Stimulated activated CD4-positive, alpha-beta T cell treated with anti-CD3 and anti-CD28 coated beads, Interleukin-1b, Interleukin-23, amount 100 ng/mL, for 1 hour (primary cell): Measurements from ENCODE around the gene CCR1.

Experiments
- DNase-seq, 2 donors: peaks; one replicate each; pipeline ENCODE4 v3.0.0-alpha.2; 2020; ENCODE audit warnings: low read depth in 2 of 2

Gene CCR1

DNA sequence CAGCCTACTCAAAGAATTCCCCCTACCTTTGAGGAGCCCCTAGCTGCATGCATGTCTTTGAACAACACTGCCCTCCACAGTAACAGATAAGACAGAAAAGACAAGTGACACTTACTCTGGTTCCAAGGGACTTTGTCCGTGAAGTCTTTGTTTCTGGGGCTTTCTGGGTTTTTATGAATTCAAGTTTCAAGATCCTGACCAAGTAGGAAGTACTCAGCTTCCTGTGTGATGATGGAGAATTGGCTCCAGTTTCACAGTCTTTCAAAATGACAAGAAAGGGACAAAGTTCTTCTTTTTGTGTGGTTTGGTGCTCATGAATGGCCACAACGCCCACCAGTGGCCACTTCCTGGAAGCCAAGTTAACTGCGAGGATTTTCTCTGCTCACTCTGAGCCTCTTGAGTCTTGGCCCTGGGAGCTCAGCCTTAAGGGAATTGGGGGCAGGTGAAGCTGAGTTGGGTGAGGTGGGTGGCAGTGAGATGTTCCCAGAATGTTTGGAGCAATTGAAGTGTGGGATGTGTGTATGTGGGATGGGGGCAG lies at the start of gene CCR1:
TSS of gene CCR1 (minus strand) at position 147 of the 538 bp plus-strand sequence. CDS start 4,000 bp downstream, outside the sequence.
- DNase-seq, result no peak

DNA sequence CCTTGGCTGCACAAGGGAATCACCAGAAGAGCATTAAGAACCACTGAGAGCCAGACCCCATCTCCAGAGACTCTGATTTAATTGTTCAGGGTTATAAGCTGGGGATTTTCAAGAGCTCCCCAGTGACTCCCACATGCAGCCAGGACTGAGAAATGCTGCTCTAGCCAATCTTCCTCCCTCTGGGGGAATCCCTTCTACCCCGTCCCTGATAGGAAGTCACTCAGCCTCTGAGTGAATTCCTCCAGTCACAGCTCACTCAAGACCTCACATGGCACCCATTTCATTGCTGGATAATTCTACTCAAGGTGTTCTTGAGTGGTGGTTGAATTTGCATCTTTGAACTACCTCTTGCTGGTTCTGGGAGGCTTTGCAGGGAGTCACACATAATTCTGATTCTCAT lies 44.9 kb upstream of the CCR1 start:
- no peak for DNase-seq

GRCh38 chr3:46245146-46245545 lies 37.0 kb upstream of the CCR1 start:
- DNase-seq, result no peak

DNA sequence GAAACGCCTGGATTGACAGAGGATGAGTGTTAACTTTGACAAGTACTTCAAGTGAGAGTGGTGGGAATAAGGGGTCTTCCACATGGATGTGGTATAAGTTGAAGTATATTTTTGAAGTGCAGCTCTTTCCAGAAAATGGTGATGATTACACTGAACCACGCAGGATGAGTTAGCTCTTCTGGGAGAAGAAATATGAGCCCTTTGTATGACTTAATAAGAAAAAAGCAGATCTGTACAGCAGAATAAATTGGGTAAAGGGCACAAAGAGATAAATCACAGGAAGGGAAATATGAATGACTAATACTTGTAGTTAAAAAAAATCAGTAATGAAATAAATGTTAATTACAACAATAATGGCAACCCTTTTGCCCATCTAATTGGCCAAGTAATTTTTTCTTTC lies 35.4 kb upstream of the CCR1 start:
- DNase-seq, result no peak

DNA sequence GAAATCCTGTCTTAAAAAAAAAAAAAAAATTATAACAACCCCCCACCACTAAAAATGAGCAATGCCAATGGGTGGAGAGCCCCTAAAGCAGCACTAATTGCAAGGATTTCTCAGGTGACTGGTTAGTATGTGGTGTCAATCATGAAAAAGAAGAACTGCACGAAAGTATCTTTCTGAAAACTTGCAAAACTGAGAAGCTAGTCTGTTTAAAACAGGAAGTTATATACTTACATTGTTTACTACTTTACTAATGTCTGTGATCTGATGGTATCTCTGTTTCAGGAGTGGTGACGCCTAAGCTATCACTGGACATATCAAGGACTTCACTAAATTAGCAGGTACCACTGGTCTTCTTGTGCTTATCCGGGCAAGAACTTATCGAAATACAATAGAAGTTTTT lies 34.0 kb upstream of the CCR1 start, which contains the start of gene CCR3:
TSS of gene CCR3 (plus strand) at position 341 of the 400 bp plus-strand sequence. CDS start 22,699 bp downstream, outside the sequence.
- DNase-seq, result no peak

DNA sequence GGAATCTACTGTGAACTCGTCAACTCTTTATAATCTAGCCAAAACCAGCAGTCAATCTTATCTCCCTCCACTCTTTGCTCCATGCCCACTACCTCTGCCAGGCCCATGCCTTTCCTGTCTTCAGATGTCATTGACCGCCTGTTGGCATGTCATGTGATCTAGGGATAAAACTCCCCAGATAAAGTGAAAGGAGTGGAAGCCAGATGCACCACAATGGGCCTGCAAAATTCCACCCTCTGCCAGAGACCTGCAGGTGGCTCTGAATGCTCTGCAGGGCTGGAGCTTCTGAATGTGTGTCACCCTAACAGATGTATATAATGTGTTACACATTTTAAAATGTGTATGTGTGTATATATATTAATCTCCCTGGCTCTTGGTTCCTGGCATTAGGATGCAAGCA lies 31.8 kb upstream of the CCR1 start:
- no peak for DNase-seq

GRCh38 chr3:46239301-46239938 lies 31.3 kb upstream of the CCR1 start:
- no peak for DNase-seq

DNA sequence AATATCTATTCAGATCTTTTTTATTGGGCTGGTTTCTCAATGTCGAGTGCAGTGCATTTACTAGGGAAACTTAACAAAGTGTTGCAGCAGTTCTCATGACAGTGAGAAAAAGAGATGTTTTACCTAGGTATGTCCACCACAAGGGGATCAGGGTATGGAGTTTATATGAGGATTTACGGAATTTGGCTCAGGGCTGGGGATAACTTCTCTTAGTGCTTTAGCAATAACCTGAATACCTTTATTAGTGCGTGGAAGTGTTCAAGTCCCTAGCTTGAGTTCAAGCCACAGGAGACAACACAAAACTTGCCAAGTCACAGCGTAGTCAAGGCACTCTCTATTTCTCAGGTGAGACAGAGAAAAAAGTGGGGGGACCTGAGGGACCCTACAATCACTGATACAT lies 30.3 kb upstream of the CCR1 start:
- DNase-seq, result no peak

DNA sequence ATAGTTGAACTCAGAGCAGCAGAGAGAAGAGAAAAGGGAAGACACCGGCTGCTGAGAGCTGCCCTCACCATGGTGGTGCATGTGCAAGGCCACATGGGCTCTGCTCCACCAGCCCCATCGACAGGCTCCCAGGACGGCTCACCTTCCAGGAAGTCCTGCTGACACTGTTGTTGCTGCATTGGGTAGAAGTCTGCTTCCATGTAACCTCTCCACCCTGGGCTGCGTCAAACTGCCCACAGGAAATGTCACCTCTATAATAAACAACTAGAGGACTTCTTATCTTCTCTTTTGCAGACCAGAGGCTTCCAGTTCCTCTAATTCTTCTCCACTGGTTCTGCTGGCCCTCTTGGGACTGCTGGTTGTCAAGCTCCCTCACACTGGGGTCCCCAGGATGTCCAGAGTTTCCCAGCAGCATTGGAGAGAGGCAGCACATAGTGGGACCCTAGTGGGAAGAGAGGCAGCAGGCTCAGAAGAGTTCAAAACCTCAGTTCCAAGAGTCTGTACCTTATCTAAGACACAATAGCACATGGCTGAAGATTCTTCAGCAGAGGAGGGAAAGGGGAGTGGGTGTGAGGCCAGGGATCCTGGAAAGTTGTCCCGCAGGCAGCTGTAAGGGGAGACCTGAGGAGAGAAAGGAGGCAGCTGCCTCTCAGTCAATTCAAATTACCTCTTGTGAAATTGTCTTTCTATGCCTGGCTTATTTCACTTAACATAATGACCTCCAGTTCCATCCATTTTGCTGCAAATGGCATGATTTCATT lies 28.4 kb upstream of the CCR1 start:
- no peak for DNase-seq

- no peak for DNase-seq
Measured at GRCh38 chr3:46235425-46235824, 27.3 kb upstream of the CCR1 start.

DNA sequence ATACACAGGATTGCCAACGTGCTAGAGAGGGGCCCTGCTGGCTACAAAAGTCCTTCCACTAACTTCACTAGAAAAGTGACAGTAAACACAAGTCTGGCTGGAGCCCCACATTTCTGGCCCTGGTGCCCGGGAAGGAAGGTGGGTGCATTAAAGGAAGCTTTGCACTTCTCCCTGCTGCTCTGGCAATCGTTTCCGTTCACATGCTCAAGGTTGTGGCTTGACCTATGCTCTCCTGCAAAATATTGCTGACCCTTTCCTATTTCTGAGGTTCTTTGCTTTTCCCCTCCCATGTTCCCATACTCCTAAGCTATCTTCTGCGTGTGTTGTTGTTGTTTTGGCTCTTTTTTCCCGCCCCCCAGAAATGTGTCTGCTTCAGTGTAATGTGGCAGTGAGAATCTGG lies 25.1 kb upstream of the CCR1 start:
- no peak for DNase-seq

DNA sequence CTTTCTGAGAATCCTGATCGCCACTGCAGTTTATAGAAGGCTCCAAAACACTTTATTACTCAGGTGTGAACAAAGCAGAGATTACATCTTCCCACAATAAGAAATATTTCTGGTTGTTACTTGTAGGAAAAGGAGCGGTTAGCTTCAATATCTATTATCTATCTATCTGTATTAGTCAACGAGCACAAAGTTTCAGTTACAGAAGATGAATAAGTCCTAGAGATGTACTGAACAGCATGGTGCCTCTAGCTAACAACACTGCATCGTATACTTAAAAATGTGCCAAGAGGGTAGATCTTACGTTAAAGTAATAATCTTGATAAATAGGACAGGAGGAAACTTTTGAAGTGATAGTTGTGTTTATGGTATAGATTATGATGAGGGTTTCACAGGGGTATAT lies 23.2 kb upstream of the CCR1 start:
- DNase-seq, result no peak

DNA sequence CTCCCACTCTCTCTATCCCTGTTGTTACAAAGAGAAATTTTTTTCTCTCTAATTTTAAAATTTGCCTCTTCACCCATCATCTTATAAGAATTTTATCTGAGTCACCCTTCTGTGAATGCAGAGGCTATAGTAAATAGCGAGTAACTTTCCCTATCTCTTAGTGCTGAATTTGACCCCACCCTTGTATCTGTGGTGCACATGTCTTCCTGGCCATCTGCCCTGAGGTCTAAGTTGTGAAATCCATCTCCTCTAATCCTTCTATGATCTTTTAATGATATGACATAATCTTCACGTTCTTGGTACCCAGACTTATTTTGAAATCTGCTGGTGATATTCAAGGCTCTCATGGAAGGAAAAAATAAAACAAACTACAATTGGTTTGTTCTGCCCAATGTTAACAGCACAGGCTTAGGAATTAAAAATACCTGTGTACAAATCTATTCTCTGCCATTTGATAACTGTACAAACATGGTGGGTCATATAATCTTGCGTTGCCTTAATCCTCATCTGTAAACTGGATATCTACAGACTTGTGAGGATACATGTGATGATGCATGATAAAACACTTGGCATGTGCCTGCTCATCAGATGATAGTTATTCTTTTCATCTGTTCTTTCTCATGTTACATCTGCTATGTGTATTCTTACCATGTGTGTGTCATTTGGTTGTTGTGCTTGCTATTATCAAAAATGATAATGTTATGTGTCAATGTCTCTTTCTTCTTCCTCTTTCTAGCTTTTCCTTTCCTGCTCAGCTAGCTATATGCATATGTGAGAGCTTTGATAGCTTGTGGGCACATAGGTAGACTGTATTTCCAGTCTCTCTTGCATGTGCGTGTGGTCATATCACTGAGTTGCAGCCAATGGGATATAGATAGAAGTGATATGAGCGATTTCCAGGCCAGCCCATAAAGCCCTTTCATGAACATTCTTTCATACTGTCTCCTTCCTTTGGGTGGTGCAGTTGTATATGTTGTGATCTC lies 20.4 kb upstream of the CCR1 start:
- no peak for DNase-seq

DNA sequence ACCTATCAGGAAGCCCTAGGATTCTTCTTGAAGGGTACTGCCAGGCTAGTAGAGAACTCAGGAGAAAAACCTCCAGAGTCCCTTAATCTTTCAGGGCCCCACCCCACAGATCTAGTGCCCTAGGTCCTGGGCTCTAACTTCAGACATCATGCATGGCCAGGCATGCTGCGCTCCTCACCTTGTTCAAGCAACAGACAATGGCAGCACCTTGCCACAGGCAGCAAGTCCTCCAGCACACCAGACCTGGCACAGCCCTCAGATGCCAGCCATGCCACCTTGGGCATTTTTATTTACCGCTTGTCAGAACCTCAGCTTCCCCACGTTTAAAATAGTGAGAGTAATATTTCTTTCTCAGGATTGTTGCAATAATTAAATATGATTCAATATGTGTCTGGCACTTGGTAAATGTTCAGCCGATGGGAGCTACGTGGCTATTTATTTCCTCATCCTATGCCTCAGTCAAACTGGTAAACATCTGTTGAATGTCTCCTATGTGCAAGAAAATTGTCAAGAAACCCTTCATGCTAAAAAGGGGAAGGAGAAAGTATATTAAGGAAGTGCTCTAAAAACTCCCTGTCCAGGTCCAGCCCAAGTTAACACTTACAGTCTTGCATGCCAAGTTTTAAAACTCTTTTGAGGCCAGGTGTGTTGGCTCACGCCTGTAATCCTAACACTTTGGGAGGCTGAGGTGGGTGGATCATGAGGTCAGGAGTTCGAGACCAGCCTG lies 14.5 kb upstream of the CCR1 start:
- DNase-seq, result no peak

- DNase-seq, result no peak
Measured at GRCh38 chr3:46221938-46222337, 13.8 kb upstream of the CCR1 start.

DNA sequence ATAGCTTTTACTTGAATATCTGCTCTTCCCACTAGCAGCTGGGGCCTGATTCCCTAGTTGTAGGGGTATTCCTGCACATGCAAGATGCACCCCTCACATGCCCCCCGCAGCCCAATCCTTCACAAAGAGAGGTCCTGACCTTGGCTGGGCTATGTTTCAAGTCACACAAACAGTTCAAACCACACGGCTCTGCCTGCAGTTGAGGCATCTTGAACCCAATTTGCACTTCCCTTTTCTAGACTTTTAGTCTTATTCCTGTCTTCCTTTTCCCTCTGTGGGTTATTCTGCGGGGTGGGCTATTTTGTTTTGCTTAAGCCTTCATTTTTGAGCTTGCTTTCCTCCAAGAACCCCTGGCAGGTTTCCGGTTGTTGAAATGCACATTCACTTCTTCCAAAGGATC lies 13.3 kb upstream of the CCR1 start:
- DNase-seq, result no peak

DNA sequence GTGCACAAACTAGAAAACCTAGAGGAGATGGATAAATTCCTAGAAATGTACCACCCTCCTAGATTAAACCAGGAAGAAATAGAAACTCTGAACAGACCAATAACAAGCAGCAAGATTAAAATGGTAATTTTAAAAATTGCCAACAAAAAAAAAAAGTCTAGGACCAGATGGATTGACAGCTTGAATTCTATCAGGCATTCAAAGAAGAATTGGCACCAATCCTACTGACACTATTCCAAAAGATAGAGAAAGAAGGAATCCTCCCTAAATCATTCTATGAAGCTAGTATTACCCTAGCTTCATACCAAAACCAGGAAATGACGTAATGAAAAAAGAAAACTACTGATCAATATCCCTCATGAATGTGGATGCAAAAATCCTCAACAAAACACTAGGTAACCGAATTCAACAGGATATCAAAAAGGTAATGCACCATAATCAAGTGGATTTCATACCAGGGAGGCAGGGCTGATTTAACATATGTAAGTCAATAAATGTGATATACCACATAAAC lies 10.1 kb upstream of the CCR1 start:
- no peak for DNase-seq

- no peak for DNase-seq
Measured at GRCh38 chr3:46215810-46216414, 7.8 kb upstream of the CCR1 start.

DNA sequence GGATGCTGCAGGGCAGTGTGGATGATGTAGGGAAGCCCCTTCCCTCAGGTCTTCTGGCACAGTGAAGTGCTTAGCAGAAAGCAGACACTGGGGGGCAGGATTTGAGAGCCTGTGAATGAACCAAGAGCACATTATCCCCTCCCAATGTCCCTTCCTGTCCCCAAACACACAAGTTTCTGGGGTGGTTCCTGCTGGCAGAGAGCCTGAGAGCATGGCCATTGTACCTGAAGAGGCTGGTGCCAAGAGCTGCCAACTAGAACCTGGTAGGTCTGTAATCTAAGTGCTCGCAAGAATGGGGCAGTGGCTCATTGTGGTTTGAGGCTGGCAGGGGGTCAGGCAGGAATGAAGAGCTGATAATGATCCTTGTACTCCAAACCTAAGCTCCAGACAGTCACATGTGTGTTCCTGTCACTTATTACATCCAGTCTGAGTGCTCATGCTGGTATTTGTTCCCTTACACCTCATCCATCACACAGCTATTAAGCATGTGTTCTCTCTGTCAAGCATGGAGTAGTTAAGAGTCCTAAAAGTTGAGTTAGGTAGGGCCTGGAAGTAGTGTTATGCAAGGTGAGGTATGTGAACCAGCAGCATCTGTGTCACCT lies 6.7 kb upstream of the CCR1 start:
- no peak for DNase-seq

- DNase-seq, result no peak
Measured at GRCh38 chr3:46213201-46213600, 5.1 kb upstream of the CCR1 start.
